ENCODE data around the gene DCD.

GRCh38 chr12:54641089-54641488, 7.1 kb downstream of the DCD start:
- TF ChIP-seq NR2C2 (IDR thresholded peaks at IDR 0.05; ENCODE audit: borderline replicate concordance, control insufficient read depth, insufficient read length, low read depth) (no peak), SRF (IDR thresholded peaks at IDR 0.05; ENCODE audit: low read depth in 2 of 2, low read length in 2 of 2) (no peak), E2F4 (IDR thresholded peaks at IDR 0.05; ENCODE audit: low read depth, low read length) (no peak), CTCF (IDR thresholded peaks at IDR 0.05 in 2 of 3, conservative IDR thresholded peaks at IDR 0.05 in 1 of 3; ENCODE audit: control insufficient read depth in 2 of 3, extremely low read depth in 1 of 3, insufficient read depth in 1 of 3, low read depth in 3 of 3, low read length in 3 of 3) (no peak), RAD21 (IDR thresholded peaks at IDR 0.05; ENCODE audit: insufficient read depth, low read depth, low read length) (no peak), EGR1 (IDR thresholded peaks at IDR 0.05; ENCODE audit: borderline replicate concordance in 1 of 2, low read depth in 2 of 2, low read length in 2 of 2) (no peak), SIN3A (IDR thresholded peaks at IDR 0.05; ENCODE audit: low read depth, low read length) (no peak), EP300 (IDR thresholded peaks at IDR 0.05; ENCODE audit: borderline replicate concordance in 1 of 2, control insufficient read depth in 1 of 2, low read depth in 2 of 2, low read length in 2 of 2) (no peak), RAD51 (IDR thresholded peaks at IDR 0.05) (no peak), NR2C1 (IDR thresholded peaks at IDR 0.05) (peak; percentile 45; the same call in 1 of the 2 replicates), YY1 (IDR thresholded peaks at IDR 0.05; ENCODE audit: low read depth, low read length) (no peak), POLR2A (IDR thresholded peaks at IDR 0.05; ENCODE audit: low read depth, low read length) (no peak), TAF1 (IDR thresholded peaks at IDR 0.05; ENCODE audit: borderline replicate concordance, low read depth, low read length) (no peak), EZH2 (IDR thresholded peaks at IDR 0.05; ENCODE audit: borderline replicate concordance, control insufficient read depth, low read depth, low read length) (no peak)
